Measurements from ENCODE around the gene TBC1D3K.
"Not testable (repeated sequence)": the region's sequence is repeated elsewhere in the genome, so short reads cannot be mapped to it uniquely, and the experiment has no call there.

Gene TBC1D3K

GRCh38 chr17:37924115-37924514 lies at the start of gene TBC1D3K:
TBC1D3K (plus strand) TSS chr17:37924415; CDS start chr17:37926000, 1,585 bp downstream.
- DNase-seq (ENCODE audit: low read depth), result not testable (repeated sequence)

DNA sequence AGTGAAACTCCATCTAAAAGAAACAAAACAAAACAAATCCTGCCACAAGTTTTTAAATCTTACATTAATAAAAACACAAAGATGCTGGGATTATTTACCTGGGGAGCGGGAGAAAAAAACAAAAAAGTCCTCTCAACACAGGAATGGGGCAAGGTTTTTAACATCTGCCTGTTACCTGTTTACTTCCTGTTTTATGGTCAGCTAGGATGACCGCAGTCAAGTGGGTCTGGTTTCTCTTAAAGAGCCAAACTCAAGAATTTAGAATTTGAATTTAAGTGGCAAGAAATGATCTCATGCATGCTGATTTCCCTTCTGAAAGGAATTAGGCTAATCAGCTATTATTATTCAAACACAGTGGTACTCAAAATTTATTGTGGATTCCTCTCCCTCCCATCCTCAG lies 39.7 kb upstream of the TBC1D3K start:
- no peak for DNase-seq (ENCODE audit: low read depth)

DNA sequence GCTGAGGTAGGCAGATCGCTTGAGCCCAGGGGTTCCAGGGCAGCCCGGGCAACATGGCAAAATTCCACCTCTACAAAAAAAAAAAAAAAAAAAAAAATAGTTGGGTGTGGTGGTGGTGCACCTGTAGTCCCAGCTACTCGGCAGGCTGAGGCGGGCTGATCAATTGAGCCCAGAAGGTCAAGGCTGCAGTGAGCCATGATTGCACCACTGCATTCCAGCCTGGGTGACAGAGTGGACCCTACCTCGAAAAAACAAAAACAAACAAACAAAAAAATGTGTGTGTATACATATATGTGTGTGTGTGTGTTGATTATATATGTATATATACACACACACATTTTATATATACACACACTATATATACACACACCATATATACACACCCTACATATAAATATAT lies 39.1 kb upstream of the TBC1D3K start:
- DNase-seq (ENCODE audit: low read depth), result no peak

GRCh38 chr17:37888881-37889280 lies 35.3 kb upstream of the TBC1D3K start:
- DNase-seq (ENCODE audit: low read depth), result no peak

DNA sequence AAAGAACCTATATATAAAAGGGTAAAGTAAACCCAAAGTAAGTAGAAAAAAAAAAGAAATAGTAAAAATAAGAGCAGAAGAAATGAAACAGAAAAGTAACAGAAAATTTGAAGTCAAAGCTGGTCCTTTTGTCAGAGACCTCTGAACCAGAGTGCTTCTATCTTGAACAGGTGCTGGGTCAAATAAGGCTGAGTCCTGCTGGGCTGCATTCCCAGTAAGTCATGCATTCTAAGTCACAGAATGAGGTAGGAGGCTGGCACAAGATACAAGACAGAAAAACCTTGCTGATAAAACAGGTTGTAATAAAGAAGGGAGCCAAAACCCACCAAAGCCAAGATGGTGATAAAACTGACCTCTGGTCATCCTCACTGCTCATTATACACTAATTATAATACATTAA lies 27.3 kb upstream of the TBC1D3K start:
- not testable (repeated sequence) for DNase-seq (ENCODE audit: low read depth)

All from stimulated activated CD8-positive, alpha-beta memory T cell treated with anti-CD3 and anti-CD28 coated beads, Interleukin-15, amount 100 ng/mL, for 1 hour (primary cell).